NCI-H2171 (cell line): ENCODE results near the gene TIAM2.

Source experiments
- DNase-seq: peaks from one replicate; lab custom pipeline; 2025; lab: John Stamatoyannopoulos, UW

The TIAM2 gene

DNA sequence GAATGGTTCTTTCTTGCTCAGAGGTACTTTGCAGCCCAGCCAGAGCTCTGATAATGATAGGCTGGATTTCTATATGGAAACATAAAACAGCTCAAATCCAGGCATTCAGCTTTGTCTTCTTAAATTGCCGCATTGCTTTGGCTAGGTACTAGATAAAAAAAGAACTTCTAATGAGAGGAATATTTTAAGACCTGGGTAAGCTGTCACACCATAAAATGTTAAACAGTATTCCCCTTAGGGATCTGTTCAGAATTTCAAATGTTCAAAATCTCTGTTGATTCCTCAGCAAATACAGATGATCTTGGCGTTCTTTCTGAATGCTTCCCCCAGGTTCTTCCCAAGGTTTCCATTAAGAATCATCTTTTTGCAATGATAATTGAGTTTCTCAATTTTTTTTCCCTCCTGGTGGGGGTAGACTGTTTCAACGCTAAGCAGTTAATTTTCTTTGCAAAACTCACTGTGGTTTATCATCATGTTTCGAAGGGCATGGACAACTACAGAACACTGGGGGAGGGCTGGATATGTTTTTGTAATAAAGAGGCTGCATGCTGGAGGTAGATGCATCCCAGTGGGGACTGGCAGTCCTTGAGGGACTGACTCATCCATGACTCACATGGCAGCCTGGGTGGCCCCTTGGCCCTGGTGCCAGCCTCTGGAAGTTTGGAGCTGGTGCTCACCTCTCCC lies 31.0 kb downstream of the TIAM2 start:
- no peak for DNase-seq

DNA sequence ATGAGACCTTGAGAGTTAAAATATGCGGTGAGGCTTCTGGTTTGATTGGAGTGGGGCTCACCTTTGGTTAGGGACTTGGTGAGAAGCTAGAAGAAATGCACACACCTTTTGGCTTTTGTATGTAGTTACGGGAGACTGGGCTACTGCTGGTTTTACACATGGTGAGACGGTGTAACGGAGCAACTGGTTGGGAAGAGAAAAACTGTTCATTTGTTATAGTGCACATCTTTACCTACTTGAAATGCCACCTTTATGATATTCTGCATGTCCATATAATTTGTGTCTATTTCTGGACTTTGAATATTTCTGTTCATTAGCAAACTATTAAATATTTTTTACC lies 31.6 kb downstream of the TIAM2 start:
- no peak for DNase-seq

DNA sequence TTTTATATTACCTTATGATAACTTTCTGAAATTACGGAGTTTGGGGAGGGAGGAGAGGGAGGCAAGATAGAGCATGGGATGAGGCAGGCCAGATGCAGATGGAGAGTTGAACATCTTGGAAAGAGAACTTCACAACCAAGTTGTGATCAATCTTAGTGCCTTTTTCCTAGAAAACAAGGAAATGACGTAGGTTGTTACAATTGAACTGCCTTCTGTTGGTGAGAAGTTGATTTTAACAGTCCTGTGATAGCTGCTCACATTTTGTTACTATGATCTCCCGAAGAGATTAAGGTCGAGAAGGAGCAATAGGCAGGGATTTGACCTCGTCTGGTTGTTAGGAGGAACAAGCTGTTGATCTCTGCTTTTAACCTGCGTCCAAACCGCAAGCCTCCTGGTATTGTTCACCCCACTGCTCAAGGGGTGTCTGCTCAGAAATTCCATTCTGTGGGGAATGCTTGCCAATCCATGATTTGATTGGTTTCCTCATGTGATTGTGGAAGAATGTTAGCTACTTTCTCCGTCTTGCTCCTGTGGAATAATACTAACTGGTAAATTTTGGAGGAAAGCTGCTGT lies 35.1 kb downstream of the TIAM2 start:
- no peak for DNase-seq

DNA sequence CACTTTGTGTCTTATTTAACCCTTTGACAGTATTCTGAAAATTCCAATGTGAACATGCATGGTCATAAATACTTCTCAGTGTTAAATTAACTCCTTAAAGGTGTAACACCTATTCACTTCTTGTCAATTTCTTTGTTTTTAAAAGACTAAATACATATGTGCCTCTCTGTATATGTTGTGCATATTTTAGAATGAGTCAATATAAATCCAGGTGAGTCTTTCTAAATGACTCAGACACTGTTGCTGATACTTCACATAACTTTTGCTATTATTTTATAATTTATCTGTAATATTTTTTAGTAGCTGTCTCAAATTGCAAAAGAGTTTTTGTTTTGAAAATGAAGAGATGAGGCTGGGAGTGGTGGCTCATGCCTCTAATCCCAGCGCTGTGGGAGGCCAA lies 36.0 kb downstream of the TIAM2 start:
- no peak for DNase-seq

DNA sequence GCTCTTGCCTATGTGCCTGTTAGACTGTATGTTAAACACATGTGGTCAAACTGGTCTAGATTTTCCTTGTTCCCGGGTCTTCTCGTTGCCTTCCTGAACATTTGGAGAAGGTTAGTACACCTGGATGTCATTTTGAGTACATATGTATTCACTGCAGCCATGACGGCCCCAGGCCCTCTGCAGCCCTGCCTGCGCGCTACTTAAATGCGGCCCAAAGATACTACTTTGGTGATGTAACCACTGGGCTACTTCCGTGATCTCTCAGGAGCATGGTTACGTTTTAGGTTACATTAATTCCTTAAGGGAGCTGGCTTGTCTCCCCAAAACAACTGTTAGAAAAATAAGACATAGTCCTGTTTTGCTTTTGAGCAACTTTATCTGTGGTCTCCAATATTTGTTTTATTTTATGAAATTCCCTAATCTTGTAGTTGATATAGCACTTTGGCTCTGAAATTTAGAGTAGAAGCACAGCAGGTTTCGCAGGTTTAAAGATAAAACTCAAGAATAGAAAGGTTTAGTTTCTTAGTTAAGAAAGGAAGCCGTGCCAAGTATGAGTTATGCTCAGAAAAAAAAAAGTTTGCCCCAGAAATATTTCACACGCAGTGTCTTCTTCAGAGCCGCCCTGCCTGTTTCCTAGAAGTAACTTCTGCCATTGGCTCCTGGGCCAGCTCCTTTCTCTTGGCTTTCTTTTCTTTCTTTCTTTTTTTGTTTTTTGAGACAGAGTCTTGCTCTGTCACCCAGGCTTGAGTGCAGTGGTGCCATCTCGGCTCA lies 38.1 kb downstream of the TIAM2 start:
- DNase-seq = no peak

DNA sequence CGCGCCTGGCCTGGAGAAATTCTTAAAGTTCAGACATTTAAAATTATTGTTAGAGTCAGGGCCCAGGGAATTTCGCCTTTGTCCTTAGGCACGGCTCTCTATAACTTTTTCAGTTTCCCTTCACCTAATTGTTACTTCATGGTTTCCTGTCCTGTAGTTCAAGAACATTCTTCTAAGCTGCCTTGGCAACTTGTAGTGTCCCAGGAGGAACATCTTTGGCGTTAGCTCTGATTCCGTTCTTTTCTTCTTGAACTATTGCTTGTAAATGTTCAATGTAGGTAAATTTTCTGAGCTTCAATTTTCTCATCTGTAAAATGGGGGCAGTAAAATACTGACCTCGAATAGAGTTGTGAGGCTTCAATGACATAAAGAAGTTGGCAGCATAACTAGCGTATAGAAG lies 41.8 kb downstream of the TIAM2 start:
- no peak for DNase-seq

DNA sequence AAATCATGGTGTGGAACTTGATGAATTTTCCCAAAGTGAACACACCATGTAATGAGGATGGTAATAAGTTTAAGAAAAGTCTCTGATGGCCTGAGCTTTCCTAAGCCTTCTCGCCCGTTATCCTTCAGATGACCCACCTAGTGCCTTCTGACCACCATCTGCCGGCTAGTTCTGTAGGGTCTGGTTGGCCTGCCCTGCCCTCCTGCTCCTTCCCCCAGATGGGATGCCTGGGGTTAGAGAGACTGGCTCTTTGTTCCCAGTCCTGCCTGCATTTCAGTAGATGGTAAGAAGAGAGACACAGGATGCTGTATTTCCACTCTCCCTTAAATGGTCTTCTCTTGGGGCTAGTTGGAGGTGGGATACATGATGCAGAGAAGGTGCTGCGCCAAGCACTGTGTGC lies 43.0 kb downstream of the TIAM2 start:
- DNase-seq = no peak

DNA sequence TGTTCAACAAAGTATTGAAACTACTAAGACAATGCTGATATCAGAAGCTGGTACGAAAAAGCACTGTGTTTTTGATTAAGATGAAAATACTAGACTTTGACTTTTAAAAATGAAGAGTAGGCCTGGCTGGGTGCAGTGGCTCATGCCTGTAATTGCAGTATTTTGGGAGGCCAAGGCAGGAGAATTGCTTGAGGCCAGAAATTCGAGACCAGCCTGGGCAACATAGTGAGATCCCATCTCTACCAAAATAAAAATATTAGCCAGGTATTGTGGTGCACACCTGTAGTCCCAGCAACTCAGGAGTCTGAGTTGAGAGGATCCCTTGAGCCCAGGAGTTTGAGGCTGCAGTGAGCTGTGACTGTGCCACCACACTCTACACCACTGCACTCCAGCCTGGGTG lies 43.4 kb downstream of the TIAM2 start:
- no peak for DNase-seq

DNA sequence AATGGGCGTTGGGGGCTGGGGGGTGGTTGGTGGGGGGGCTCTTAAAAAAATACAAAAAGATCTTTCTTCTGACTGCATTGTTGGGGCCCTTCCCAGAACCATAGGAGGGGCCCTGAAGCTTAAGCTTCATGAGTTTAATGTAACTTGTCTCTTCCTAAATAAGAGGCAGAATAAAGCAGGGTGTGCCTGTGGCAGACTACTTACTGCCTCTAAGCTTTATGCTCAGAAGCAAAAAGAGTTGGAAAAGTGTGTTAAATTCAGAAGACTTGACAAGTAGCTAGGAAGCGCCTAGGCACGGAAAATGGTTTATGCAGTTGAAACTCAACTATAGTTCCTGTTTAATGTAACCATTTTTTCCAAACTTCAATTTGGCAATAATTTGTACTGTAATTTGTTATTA lies 44.5 kb downstream of the TIAM2 start:
- DNase-seq = no peak

DNA sequence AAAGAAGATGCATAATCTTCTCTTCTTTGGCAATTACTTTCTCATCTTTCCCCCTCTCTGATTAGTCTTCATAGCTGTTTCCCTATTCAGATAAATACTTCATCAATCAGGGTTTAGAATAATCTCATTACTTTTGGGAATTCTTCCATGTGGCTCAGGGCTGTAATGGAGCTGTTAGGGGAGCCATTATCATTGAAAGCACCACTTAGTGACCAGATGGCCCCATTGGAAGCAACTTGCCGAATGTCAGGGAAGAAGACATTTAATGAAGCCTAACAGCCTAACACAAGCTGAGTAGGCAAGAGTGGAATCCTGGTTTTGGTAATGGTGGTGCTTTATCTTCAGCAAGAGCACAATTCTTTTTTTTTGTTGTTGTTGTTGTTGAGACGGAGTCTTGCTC lies 45.0 kb downstream of the TIAM2 start:
- no peak for DNase-seq

DNA sequence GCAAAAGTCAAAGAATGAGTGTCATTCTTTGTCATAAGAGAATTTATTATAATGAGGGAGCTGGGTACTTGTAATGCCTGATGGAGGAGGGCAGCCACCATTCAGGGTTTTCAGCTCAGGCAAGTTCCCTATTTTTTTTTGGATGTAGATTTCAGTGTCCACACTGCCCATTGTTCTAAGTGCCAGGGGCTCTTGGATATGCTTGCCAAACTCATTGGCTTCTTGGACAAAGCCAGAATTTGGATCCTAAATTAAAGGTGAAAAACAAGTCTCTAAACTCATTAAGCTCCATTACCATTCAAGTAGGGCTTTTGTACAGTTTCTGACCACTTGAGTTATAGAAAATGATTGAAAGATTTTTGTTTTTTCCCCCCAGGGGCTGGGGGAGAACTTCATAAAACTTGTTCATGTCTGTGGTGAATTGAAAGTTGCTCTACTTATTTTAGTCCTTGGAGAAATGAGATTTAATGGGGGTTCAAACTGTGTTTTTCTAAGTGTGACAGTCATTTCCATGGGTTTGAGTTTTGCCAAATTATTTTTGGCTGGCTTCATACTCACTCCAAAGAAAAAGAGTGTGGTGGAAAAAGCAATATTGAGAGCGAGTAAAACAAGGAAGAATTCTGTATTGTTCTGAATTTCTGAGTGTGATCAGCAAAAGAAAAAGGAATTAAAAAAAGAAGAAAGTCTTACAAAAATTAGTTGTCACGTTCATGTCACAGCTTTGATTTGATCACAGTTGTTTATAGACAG lies 46.0 kb downstream of the TIAM2 start:
- DNase-seq = no peak

DNA sequence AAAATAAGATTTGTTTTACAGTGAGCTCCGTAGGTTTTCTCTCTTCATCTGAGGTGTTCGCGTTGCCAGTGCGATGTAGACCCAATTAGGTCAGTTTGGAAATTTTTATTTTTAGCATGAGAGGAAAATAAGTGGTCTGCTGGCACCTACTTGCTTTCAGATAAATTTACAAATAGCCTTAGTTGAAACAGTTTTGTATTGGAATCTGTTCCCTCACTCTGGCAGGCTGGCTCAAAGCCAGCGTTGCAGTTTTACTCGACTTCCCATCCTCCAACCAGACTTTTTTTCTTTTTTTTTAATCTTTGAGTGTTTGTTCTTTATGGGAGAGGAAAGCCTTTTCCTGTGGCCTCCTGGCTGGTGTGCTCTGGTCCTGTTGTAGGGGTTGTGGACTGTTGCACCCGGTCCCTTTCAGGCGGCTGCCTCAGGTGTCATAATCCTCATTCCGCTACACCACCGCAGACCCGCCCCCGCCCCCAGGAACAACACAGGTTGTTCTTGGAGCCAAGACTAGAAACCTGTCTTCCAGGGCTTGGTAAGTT lies 46.7 kb downstream of the TIAM2 start:
- DNase-seq = peak; percentile 11

DNA sequence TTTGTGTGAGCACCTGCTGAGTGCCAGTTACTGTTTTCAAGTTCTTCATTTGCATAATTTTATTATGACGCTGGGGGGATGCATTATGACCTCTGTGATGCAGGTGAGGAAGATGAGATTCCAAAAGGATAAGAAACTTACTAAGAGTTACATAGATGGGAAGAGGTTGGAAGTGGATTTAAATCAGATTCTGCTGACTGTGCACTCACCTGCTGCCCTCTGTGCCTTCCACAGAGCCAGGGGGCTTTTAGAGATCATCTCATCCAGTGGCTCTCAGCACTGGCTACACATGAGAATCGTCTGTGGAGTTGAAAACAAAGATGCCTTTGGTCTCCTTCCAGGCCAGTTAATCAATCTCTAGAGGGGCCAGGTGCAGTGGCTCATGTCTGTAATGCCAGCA lies 47.9 kb downstream of the TIAM2 start:
- no peak for DNase-seq

DNA sequence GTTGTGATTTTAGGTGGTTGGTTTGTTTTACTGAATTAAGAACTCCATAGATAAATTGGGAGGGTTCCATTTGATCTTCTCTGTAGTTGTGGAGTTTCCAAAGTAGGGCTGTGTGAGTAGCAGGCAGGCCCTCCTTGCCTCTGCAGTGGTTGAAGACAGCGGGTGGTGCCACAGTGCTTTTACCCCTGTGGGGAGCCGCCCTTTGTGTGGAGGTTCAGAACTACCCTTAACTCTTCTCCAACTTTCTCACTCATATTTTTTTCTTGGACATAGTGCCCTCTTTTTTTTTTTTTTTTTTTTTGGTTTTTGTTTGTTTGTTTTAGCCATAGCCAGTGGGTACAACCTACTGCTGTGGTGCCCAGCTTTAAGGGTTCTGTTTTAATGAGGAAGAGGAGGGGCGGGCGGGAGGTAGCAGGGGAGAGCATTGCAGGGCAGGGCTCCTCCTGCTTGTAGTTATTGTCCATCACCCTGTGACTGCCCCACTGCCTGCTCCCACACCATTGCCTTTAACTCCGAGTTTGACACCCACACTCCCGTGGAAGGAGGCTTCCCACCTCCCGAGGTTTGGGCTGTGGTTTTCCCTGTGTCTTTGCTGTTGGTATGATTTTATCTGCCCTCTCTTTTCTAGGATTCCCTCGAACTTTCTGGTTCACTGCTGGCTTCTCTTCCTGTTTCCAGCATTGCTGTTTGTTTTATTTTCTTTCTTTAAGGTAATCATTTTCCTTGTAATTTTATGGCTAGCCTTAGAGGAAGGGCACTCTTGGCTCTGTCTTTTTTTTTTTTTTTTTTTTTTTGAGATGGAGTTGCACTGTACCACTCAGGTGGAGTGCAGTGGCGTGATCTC lies 50.7 kb downstream of the TIAM2 start:
- no peak for DNase-seq

DNA sequence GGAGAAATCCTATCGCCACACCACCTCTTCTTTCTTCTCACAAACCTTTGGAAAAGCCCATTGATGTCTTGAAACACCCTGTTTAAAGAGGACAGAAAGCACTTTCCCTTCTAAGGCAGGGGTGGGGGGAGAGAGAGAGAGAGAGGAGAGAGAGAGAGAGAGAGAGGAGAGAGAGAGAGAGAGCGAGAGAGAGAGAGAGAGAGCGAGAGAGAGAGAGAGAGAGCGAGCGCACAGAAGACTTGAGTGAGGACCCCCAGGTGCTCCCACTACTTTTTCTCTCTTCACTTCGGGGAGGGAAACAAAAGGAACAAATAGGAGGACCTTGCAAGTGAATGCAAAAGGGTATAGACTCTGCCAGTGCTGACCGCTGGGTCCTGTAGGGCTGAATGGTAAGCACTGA lies 52.4 kb downstream of the TIAM2 start:
- no peak for DNase-seq

DNA sequence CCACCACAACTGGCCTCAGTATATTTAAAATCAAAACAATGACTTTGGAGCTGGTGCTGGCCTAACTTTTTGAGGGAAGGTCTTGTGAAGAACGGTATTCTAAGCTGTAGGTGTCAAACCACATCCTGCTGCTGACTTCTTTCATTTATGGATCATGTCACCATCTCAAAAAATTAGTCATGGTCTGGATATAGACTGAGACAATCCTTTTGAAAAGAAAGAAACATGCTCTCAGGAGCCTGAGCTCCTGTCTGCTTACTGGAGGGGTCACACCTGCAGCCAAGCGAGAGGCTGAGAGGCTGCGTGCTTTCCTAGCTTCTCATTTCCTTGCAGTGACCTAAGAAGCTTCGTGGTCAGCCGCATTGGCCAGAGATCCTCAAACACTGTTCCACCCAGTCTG lies 55.2 kb downstream of the TIAM2 start:
- DNase-seq = no peak

DNA sequence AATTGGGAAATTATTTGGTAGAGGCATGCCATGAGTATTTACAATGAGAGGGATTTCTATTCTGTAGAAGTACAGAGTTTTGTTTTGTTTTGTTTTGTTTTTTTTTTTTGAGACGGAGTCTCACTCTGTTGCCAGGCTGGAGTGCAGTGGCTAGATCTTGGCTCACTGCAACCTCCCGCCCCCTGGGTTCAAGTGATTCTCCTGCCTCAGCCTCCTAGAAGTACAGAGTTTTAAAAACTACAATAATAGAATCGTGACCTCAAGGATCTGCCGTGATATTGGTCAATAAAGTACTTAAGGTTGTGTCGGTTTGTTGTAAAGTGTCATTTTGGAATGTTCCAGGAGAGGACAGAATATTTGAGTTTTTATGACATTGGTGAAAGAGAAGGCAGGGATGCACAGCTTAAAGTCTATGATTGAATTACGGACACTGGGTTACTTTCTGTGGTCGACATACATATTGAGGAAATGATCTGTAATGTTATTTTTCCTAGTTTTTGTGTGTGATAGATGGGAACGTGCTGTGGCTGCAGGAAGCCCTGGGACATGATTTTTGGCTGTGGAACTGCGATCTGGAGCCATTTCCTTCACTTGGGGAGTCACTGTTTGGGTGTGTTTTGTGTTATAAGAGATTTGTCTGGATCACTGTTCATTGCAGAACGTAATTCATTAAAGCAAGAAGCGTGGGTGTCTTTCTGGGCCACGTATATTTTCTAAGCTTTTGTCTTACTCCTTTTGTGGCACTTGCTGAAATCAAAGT lies 59.6 kb downstream of the TIAM2 start:
- DNase-seq = no peak

DNA sequence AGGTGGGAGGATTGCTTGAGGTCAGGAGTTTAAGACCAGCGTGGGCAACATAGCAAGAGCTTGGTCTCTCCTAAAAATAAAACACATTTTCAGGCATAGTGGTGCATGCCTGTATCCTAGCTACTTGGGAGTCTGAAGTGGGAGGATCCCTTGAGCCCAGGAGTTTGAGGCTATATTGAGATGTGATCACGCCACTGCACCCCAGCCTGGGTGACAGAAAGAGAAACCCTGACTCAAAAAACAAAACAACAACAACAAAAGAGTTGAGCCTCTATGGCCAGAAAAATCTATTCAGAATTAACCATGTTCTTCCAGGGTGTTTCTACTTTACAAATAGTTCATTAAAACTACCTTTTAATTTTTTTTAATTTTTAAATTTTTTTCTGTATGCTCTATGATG lies 60.6 kb downstream of the TIAM2 start:
- no peak for DNase-seq

DNA sequence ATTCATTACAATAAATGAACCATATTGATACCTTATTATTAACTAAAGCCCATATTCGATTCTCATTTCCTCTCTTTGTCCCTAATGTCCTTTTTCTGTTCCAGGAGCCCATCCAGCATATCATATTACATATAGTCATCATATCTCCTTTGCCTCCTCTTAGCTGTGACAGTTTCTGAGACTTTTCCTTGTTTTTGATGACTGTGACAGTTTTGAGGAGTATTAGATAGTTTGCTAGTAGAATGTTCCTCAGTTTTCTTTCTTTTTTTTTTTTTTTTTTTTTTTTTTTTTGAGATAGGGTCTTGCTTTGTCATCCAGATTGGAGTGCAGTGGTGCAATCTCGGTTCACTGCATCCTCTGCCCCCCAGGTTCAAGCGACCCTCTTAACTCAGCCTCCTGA lies 61.6 kb downstream of the TIAM2 start:
- DNase-seq = no peak

DNA sequence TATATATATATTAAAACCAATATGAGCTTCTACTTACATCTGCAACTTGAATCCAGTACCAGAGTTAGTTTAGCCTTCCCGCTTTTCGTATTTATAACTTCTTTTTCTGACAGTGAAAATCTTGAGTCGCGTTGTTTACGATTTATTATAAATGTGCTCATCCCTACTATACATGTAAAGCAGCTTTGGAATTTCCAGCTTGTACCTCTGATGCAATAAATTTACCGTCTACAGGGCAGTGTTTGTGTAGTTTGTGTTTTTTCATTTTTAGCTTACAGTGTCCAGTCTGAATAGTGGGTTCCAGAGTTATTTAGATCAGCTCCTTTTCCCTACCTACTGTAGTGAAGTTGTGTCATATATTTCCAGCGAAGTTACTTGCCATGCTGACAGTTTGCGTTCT lies 66.3 kb downstream of the TIAM2 start:
- no peak for DNase-seq

DNA sequence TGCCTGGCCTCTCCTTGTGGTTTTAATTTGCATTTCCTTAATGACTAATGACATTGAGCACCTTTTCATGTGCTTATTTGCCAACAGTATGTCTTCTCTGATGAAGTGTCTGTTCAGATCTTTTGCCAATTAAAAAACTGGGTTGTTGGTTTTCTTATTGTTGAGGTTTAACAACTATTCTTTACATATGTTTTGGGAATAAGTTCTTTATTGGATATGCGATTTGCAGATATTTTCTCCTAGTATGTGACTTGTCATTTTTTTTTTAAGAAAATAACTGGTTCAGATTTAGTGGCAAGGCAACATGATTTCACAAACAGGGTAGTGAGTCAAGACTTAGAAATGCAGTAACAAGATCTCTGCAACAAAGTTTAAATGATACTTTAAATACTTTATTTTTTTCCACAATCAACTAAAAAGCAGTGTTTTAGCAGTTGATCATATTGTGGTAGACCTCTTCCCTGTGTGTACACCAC lies 67.8 kb downstream of the TIAM2 start:
- no peak for DNase-seq
